Measurements from ENCODE around the gene HTR3D.
"Not testable (repeated sequence)": the region's sequence is repeated elsewhere in the genome, so short reads cannot be mapped to it uniquely, and the experiment has no call there.

HTR3D gene

GRCh38 chr3:184007143-184007813, 24.3 kb upstream of the HTR3D start:
- H3K9ac ChIP-seq (ENCODE audit: low read depth, low read length); H3K4me1 ChIP-seq (ENCODE audit: insufficient read depth, low read length); H3K9me3 ChIP-seq (ENCODE audit: control insufficient read depth, insufficient read depth, low read length); H3K36me3 ChIP-seq (ENCODE audit: insufficient read depth, low read length): not testable (repeated sequence)

- Histone ChIP-seq H3K9ac (ENCODE audit: low read depth, low read length) (no peak overlapping the region), H3K4me1 (ENCODE audit: insufficient read depth, low read length) (peaks cover 7% of the 10 kb centered on the region; the same call in 1 of the 2 replicates), H3K36me3 (ENCODE audit: insufficient read depth, low read length) (0 out of 2 replicates have a peak, but pooled peaks cover 3% of the 10 kb centered on the region), H3K9me3 (ENCODE audit: control insufficient read depth, insufficient read depth, low read length) (no peaks in the 10 kb centered on the region)
These were observed 23.4 kb upstream of the HTR3D start for GRCh38 chr3:184008161-184008560.

GRCh38 chr3:184011230-184011876, 20.2 kb upstream of the HTR3D start:
- no peaks in the 10 kb centered on the region for H3K9me3 ChIP-seq (ENCODE audit: control insufficient read depth, insufficient read depth, low read length)
- peaks cover 3% of the 10 kb centered on the region for H3K4me1 ChIP-seq (ENCODE audit: insufficient read depth, low read length)
- no peak overlapping the region for H3K9ac ChIP-seq (ENCODE audit: low read depth, low read length)
- 0 out of 2 replicates have a peak, but pooled peaks cover 3% of the 10 kb centered on the region for H3K36me3 ChIP-seq (ENCODE audit: insufficient read depth, low read length)

GRCh38 chr3:184011937-184012889, 19.3 kb upstream of the HTR3D start:
- Histone ChIP-seq H3K9ac (ENCODE audit: low read depth, low read length) (no peak overlapping the region), H3K4me1 (ENCODE audit: insufficient read depth, low read length) (peaks cover 6% of the 10 kb centered on the region), H3K36me3 (ENCODE audit: insufficient read depth, low read length) (0 out of 2 replicates have a peak, but pooled peaks cover 3% of the 10 kb centered on the region), H3K9me3 (ENCODE audit: control insufficient read depth, insufficient read depth, low read length) (no peaks in the 10 kb centered on the region)

GRCh38 chr3:184015381-184016019, 16.0 kb upstream of the HTR3D start:
- Histone ChIP-seq H3K9me3 (ENCODE audit: control insufficient read depth, insufficient read depth, low read length) (no peaks in the 10 kb centered on the region), H3K9ac (ENCODE audit: low read depth, low read length) (no peak overlapping the region), H3K4me1 (ENCODE audit: insufficient read depth, low read length) (peaks cover 6% of the 10 kb centered on the region), H3K36me3 (ENCODE audit: insufficient read depth, low read length) (no peaks in the 10 kb centered on the region)

GRCh38 chr3:184016169-184016570, 15.4 kb upstream of the HTR3D start:
- H3K9ac ChIP-seq (ENCODE audit: low read depth, low read length), result no peak overlapping the region

GRCh38 chr3:184016811-184017671, 14.5 kb upstream of the HTR3D start:
- peak overlapping the region; percentile 97 for H3K9ac ChIP-seq (ENCODE audit: low read depth, low read length)
- peaks cover 6% of the 10 kb centered on the region for H3K4me1 ChIP-seq (ENCODE audit: insufficient read depth, low read length)
- H3K9me3 ChIP-seq (ENCODE audit: control insufficient read depth, insufficient read depth, low read length), result no peaks in the 10 kb centered on the region
- no peaks in the 10 kb centered on the region for H3K36me3 ChIP-seq (ENCODE audit: insufficient read depth, low read length)

More at GRCh38 chr3:184016169-184016570, 15.4 kb upstream of the HTR3D start:
- Histone ChIP-seq H3K36me3 (ENCODE audit: insufficient read depth, low read length) (no peaks in the 10 kb centered on the region), H3K4me1 (ENCODE audit: insufficient read depth, low read length) (peaks cover 6% of the 10 kb centered on the region), H3K9me3 (ENCODE audit: control insufficient read depth, insufficient read depth, low read length) (no peaks in the 10 kb centered on the region)

- peaks cover 6% of the 10 kb centered on the region for H3K4me1 ChIP-seq (ENCODE audit: insufficient read depth, low read length)
- H3K9me3 ChIP-seq (ENCODE audit: control insufficient read depth, insufficient read depth, low read length), result no peaks in the 10 kb centered on the region
- H3K36me3 ChIP-seq (ENCODE audit: insufficient read depth, low read length), result no peaks in the 10 kb centered on the region
- peak within 1 kb of the TSS; percentile 97 for H3K9ac ChIP-seq (ENCODE audit: low read depth, low read length)
These were observed 13.7 kb upstream of the HTR3D start, which contains the start of gene ABCC5 for GRCh38 chr3:184017672-184018423. Gene ABCC5, minus strand, starts transcription at chr3:184017884. Its CDS starts 3,492 bp downstream, at chr3:184014392.

- Histone ChIP-seq H3K9me3 (ENCODE audit: control insufficient read depth, insufficient read depth, low read length) (no peaks in the 10 kb centered on the region), H3K9ac (ENCODE audit: low read depth, low read length) (peak overlapping the region; percentile 97), H3K36me3 (ENCODE audit: insufficient read depth, low read length) (no peaks in the 10 kb centered on the region), H3K4me1 (ENCODE audit: insufficient read depth, low read length) (peaks cover 6% of the 10 kb centered on the region)
These were observed 13.0 kb upstream of the HTR3D start for GRCh38 chr3:184018424-184018973.

GRCh38 chr3:184022323-184022722, 9.2 kb upstream of the HTR3D start:
- Histone ChIP-seq H3K4me1 (ENCODE audit: insufficient read depth, low read length) (no peaks in the 10 kb centered on the region), H3K9ac (ENCODE audit: low read depth, low read length) (no peak overlapping the region), H3K36me3 (ENCODE audit: insufficient read depth, low read length) (no peaks in the 10 kb centered on the region), H3K9me3 (ENCODE audit: control insufficient read depth, insufficient read depth, low read length) (no peaks in the 10 kb centered on the region)

- not testable (repeated sequence) for H3K36me3 ChIP-seq (ENCODE audit: insufficient read depth, low read length); H3K9me3 ChIP-seq (ENCODE audit: control insufficient read depth, insufficient read depth, low read length); H3K9ac ChIP-seq (ENCODE audit: low read depth, low read length); H3K4me1 ChIP-seq (ENCODE audit: insufficient read depth, low read length)
These were observed 6.3 kb upstream of the HTR3D start for GRCh38 chr3:184025256-184025655.

GRCh38 chr3:184028275-184028890, 3.2 kb upstream of the HTR3D start:
- H3K36me3 ChIP-seq (ENCODE audit: insufficient read depth, low read length), result not testable (repeated sequence)

More at GRCh38 chr3:184028275-184028890, 3.2 kb upstream of the HTR3D start:
- H3K9ac ChIP-seq (ENCODE audit: low read depth, low read length); H3K9me3 ChIP-seq (ENCODE audit: control insufficient read depth, insufficient read depth, low read length); H3K4me1 ChIP-seq (ENCODE audit: insufficient read depth, low read length): not testable (repeated sequence)

All from ES-I3 (cell line).